Measurements from ENCODE around the gene THBS3.
"Not testable (repeated sequence)": the region's sequence is repeated elsewhere in the genome, so short reads cannot be mapped to it uniquely, and the experiment has no call there.

THBS3 gene

DNA sequence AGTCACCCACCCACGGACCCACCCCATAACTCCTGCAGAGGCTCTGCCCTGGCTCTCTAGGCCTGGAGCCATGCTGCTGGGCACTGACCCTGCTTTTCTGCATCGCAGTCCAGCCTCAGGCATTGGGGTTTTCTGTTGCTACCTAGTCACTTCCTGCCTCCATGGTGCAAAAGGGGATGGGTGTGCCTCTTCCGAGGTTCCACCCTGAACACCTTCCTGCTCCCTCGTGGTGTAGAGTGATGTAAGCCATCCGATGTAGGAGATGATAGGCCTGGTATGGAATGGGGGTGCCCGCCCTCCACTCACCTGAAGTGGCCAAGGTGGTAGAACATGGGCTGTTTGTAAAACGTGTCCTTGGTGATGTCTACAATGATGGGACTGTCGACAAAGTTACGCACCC, 27.7 kb upstream of the THBS3 start:
- DNase-seq (ENCODE audit: low spot score) = not testable (repeated sequence)

DNA sequence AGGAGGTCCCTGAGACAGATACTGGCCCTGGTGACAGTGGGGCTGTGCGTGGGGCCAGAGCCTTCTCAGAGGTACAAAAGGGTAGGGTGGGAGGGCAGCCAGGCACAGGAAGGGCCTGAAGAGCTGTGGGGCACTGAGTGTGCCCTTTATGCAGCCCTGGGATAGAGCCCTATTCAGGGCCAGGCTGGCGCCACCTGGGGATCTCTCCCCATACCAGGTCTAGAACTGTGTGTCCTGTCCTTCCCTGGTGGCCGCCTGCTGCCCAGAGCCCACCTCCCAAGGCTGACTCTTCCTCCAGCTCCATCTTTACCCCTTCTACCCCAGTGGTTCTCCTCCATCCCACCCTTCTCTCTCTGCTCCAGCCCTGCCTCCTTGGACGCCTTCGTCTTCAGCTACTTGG, 25.8 kb upstream of the THBS3 start:
- not testable (repeated sequence) for DNase-seq (ENCODE audit: low spot score)

DNA sequence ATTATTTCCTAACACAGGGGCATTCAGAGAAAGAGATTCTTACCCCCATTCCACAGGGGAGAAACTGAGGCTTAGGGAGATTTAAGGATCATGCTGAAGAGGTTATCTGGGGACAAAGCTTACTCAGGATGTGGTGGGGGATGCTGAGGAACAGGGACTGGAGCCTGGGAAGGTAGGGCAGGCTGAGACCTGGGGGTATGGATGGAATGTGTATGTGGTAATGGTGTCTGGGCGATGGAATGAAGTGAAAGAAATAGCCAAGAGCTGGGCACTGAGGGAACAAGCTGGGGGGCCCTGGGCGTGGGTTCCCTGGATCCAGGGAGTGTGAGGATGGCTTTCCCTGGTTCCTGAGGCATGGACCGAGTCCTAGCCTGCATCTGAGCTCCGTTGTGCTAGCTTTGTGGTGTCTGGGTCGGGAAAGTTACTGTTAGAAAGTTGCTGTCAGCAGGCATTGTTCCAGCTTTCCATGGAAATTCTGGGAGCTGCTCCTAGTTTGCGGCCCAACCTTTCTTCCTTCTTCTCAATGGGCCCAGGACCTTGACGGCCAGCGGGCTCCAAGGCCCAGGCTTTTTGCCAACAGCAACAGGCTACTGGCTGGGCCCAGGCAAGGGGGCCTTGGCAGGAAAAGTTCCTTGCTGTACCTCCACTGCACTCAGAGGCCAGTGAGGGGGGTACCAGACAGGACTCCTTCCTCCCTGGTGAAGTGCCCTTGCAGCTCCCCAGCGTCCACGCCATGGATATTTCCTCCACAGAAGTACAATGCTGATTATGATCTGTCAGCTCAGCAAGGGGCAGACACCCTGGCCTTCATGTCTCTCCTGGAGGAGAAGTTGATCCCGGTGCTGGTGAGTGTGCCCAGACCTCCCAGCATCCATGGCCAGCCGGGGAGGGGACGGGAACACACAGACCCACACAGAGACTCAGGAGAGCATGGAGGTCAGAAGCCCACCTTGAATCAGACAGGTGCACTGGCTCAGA, 24.6 kb upstream of the THBS3 start:
- DNase-seq (ENCODE audit: low spot score) = not testable (repeated sequence)

DNA sequence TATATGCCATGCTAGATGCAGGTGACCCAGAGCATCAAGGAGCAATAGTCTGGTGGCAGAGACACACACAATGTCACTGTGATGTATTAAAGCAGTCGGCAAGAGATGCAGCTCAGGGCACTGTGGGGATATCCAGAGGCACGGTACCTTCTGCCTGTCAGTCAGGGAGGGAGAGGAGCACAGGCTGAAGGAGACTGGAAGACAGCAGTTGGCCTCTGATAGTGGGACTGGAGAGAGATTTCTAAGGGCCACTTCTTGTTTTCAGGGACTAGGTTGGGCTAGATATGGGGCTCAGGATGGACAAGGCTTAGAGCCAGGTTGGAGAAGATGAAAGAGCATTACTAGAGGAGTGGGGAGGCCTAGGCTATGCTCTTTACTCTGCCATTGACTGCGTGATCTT, 23.6 kb upstream of the THBS3 start:
- not testable (repeated sequence) for DNase-seq (ENCODE audit: low spot score)

DNA sequence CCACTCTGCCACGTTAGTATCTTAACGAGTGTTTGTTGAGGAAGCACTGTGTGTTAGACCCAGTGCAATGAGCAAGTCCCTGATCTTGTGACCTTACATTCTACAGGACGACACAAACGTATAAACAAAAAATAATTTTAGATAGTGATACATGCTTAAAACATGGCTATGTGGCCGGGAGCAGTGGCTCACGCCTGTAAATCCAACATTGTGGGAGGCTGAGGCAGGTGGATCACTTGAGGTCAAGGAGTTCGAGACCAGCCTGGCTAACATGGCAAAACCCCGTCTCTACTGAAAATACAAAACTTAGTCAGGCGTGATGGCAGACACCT, 20.4 kb upstream of the THBS3 start:
- DNase-seq (ENCODE audit: low spot score) = no peak

DNA sequence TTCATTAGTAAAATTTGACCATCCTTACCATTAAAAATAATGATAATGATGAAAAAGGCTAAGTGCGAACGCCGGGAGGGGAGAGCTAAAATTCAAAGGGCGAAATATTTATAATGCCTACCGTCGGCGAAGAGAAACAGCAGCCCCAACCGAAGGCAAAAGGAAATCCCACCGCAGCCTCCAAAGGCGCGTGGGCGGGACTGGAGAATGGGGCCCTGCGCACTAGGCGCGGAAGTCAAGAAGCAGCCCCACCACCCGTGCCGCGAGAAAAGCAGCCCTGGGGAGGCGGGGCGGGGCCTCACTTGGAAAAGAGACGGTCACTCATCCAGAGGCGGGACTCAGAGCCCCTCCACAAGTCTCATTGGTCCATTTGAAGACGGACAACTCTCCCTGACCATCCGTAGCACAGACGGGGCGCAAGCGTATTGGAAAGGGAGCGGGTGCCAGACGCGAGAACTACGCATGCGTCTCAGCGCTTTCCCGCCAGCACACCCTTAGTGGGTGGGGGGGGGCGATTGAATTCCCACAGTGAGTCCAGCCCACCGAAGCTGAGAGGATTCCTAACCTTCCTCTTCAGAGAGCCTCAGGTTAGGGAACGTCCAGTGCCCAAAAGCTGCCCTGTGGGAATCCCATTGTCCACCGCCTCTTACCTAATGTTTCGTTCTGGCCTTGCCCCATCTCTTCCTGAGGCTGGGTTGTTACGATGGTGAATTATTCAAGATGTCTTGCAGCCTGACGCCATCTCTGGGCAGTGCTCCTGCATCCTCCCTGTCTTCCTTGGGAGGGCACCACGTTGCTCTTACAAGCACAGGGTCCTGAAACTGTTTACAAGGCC, 19.8 kb upstream of the THBS3 start:
- DNase-seq (ENCODE audit: low spot score) = peak; percentile 100

DNA sequence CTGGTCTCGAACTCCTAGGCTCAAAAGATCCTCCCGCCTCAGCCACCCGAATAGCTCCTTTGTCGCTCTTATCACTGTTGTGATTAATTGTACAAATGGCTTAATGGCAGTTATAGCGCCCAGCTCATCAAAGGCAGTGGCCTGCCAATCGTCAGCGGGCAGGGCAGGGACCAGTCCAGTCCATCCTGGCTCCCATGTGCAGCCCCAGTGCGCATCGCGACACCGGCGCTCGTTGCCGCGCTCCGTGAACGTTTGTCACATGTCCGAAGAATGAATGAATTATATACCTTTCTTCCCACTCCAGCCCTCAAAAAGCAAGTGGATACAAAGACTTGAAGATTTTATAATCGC, 19.2 kb upstream of the THBS3 start:
- peak; percentile 52 for DNase-seq (ENCODE audit: low spot score)

DNA sequence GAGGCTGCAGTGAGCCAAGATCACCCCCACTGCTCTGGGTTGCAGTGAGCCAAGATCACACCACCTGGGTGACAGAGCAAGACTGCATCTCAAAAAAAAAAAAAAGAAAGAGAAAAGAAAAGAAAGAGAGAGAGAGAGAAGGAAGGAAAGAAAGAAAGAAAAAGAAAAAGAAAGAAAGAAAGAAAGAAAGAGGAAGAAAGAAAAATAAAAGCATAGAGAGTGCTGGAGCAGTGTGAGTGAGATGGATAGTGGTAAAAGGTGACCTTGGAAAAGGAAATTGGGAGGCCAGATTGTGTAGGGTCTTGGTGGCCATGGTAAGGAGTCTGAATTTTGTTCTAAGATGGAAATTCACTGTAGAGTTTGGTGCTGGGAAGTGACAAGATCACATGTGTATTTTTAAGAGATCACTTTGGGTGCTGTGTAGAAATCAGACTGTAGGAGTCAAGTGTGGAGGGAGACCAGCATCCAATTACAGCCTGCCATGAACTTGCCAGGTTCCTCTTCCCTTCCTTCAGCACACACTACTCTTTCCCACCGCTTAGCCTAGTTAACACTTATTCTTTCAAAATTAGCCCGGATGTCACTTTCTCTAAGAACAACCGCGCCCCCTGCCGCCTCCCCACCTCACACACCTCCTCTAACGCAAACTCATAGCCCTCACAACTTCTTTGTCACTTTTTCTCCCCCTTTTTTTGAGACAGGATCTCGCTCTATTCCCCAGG, 18.7 kb upstream of the THBS3 start:
- DNase-seq (ENCODE audit: low spot score) = peak; percentile 52

DNA sequence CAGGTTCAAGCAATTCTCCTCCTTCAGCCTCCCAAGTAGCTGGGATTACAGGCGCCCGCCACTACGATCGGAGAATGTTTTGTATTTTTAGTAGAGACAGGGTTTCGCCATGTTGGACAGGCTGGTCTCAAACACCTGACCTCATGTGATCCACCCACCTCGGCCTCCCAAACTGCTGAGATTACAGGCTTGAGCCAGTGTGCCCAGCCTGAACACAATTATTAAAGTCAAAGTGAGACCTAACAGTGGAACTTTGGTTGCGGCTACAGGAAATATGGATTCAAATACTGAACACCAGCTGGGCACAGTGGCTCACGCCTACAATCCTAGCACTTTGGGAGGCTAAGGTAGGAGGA, 17.7 kb upstream of the THBS3 start:
- DNase-seq (ENCODE audit: low spot score) = not testable (repeated sequence)

DNA sequence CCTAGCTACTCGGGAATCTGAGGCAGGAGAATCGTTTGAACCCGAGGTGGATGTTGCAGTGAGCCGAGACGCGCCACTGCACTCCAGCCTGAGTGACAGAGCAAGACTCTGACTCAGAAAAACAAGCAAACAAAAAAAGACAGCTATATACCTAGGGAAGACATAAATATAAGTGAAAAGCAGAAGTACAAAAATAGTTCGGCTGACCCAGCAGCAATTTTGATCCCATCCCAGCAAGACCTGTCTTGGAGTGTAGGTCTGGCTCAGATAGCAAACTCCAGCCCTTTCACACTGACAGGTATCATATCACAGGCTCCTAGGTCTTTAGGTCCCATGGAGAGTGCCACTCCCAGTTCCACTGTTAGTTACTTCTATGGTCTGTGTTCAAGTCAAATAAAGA, 15.3 kb upstream of the THBS3 start:
- DNase-seq (ENCODE audit: low spot score) = no peak

DNA sequence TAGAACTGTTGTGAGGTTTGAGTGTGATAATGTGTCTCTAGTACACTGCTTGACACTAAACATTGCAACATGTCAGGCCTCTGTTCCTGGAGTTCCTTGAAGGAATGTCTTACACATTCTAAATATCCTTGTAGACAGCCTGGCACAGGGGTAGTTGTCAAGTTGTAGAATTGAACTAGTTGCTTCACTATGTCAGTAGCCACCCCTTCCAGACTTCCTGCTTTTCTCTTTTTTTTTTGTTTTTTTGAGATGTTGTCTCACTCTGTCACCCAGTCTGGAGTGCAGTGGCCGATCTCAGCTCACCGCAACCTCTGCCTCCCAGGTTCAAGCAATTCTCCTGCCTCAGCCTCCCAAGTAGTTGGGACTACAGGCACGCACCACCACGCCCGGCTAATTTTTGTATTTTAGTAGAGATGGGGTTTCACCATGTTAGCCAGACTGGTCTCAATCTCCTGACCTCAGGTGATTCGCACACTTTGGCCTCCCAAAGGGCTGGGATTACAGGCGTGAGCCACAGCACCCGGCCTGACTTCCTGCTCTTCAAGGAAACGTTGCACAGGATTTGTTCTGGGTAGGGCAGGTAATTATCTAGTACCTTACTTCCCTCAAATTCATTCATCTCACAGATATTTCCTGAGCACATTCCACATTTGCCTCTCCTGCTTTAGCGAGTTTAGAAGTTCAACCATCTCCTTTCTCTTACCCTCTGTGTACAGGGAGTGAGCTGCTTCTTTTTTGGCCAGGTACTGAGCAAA, 12.7 kb upstream of the THBS3 start:
- DNase-seq (ENCODE audit: low spot score) = not testable (repeated sequence)

DNA sequence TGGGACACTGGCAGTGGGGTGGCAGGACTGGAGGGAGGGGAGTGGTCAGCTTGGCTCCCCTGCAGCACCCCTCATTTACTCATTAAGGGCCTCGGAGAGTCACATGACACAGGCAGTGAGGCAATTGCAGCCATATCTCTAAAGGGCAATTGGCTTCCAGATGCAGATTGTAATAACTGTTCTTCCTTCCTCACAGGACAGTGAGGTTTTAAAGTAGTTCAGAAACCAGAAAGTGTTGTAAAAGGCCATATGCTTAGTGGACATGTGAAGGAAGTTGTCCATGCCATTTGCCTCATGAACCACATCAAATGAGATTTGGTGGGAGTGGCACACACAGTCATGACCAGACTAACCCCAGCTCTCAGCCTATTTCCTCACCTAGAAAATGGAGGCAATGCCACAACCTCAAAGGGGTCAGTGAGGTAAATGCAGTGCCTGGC, 11.9 kb upstream of the THBS3 start:
- no peak for DNase-seq (ENCODE audit: low spot score)

DNA sequence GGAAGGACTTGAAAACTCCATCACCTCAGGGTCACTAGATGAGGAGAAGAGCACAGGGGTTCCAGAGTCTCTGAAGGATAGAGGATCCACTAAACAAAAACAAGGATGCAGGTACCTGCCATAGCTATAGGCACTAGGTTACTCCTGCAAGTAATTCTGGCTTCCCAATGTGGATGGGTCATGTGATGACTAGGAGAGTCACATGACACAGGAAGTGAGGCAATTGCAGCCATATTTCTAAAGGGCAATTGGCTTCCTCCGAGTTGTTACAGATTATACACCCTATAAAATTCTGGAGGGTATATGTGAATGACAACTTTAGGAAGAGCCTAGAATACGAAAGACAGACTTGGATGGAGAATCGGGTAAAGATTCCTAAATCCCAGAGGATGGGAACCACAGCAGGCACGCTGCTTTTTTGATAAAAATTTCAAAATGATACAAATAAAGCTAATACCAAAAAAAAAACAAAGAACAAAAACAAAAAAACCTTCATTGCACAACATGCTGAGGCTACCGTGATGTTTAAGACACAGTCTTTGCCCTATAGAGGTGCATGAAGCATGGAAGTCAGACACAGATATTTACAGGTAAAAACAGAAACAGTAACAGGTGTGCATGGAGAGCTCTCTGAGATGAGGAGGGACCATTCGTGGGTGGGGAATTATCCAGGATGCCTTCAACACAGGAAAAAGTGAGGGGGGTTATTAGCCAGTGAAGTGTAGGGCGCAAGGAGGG, 11.3 kb upstream of the THBS3 start:
- peak; percentile 71 for DNase-seq (ENCODE audit: low spot score)

DNA sequence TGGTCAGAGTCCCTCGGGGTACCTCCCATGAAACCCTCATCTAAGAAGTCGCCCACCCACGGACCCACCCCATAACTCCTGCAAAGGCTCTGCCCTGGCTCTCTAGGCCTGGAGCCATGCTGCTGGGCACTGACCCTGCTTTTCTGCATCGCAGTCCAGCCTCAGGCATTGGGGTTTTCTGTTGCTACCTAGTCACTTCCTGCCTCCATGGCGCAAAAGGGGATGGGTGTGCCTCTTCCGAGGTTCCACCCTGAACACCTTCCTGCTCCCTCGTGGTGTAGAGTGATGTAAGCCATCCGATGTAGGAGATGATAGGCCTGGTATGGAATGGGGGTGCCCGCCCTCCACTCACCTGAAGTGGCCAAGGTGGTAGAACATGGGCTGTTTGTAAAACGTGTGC, 7.0 kb upstream of the THBS3 start:
- not testable (repeated sequence) for DNase-seq (ENCODE audit: low spot score)

DNA sequence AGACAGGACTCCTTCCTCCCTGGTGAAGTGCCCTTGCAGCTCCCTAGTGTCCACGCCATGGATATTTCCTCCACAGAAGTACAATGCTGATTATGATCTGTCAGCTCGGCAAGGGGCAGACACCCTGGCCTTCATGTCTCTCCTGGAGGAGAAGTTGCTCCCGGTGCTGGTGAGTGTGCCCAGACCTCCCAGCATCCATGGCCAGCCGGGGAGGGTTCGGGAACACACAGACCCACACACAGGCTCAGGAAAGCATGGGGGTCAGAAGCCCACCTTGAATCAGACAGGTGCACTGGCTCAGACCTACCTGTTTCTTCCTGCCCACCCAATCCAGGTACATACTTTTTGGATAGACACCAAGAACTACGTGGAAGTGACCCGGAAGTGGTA, 4.3 kb upstream of the THBS3 start:
- not testable (repeated sequence) for DNase-seq (ENCODE audit: low spot score)

DNA sequence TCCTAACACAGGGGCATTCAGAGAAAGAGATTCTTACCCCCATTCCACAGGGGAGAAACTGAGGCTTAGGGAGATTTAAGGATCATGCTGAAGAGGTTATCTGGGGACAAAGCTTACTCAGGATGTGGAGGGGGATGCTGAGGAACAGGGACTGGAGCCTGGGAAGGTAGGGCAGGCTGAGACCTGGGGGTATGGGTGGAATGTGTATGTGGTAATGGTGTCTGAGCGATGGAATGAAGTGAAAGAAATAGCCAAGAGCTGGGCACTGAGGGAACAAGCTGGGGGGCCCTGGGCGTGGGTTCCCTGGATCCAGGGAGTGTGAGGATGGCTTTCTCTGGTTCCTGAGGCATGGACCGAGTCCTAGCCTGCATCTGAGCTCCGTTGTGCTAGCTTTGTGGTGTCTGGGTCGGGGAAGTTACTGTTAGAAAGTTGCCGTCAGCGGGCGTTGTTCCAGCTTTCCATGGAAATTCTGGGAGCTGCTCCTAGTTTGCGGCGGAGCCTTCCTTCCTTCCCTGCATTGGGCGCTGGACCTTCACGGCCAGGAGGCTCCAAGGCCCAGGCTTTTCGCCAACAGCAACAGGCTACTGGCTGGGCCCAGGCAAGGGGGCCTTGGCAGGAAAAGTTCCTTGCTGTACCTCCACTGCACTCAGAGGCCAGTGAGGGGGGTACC, 3.8 kb upstream of the THBS3 start:
- not testable (repeated sequence) for DNase-seq (ENCODE audit: low spot score)

DNA sequence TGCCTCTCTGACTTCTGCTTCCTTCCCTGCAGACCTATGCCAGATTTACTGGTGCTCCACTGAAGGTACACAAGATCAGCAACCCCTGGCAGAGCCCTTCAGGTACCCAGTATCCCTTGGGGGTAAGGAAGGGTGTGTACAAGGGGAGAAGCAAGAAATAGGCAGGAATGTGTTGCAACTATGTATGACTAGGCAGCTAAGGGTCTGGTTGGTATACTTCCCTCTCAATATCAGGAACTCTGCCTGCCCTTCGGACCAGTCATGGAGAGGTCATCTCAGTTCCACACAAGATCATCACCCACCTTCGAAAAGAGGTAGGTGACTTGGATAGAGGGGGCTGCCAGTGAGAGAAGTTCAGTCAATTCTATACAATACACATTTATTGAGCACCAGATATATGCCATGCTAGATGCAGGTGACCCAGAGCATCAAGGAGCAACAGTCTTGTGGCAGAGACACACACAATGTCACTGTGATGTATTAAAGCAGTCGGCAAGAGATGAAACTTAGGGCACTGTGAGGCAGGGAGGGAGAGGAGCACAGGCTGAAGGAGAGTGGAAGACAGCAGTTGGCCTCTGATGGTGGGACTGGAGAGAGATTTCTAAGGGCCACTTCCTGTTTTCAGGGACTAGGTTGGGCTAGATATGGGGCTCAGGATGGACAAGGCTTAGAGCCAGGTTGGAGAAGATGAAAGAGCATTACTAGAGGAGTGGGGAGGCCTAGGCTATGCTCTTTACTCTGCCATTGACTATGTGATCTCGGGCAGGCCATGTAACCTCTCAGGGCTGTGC, 2.8 kb upstream of the THBS3 start:
- no peak for DNase-seq (ENCODE audit: low spot score)

DNA sequence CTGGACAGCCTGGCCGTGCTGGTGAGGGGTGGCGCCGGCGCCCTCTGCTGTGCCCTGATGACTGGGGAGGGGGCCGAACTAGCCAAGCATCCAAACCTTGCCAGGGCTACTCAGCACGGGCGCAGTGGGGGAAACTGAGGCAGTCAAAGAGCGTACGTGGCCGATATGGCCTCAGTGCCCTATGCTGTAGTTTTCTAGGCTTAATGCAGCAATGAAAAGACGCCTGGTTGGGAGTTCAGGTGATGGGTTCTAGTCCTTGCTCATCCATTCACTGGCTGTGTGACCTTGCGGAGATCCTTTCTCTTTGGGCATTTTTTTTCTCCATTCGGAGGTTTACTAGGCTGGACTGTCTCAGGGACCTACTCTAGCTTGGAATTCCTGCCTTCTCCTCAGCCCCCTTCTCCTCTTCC, 1.6 kb upstream of the THBS3 start:
- DNase-seq (ENCODE audit: low spot score) = no peak

DNA sequence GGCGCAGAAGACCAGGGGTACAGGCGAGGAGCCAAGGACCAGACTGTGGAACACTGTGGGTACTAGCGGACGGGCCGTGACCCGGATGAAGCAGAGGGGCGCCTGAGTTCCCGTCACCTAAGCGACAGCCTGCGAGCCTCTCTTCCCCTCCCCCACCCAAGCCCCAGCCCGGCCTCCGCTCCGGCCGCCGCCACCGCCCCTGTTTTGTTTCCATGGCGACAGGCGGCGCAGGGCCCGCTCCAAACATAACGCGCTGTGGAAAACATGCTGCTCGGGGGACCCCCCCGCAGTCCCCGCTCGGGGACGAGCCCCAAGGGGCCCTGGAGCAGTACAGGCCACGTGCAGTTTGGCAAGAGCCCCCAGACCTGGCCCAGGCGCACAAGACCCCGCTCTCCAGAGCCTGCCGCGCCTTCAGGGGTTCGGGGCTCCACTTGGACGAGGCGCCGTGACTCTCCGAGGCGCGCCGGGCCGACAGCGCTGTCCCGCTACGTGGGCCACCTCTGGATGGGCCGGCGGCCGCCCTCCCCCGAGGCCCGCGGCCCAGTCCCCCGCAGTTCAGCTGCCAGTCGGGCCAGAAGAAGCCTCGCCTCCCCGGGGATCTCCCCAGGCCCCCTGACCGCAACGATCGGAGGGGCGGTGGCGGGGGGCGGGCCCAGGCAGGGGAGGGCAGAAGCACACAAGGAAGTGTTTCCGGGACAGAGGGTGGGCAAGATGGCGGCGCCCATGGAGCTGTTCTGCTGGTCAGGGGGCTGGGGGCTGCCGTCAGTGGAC, 1.0 kb upstream of the THBS3 start, which contains the start of gene MTX1:
Gene MTX1 (plus strand): TSS at position 155 of the 771 bp plus-strand sequence. CDS start 110 bp downstream, at position 265.
- DNase-seq (ENCODE audit: low spot score) = peak; percentile 90
